Hepatocyte (in vitro differentiated cells): ENCODE measurements around the gene PCA3.

Experiments used
- EZH2 ChIP-seq: fragments of 200-600 bp; sonication (generic); IDR thresholded peaks from 2 replicates; pipeline ENCODE4 v1.6.1; 2016; ENCODE audit warnings: antibody characterized with exemption, mild to moderate bottlenecking, borderline replicate concordance
- EZH2phosphoT487 ChIP-seq: fragments of 200-600 bp; sonication (generic); IDR thresholded peaks from one replicate; pipeline ENCODE4 v1.6.1; 2018; ENCODE audit warnings: antibody characterized with exemption, mild to moderate bottlenecking, low read depth, moderate library complexity; ENCODE audit not compliant: unreplicated experiment, severe bottlenecking
- TF ChIP-seq, protein P1 (sequence below): fragments of 200-600 bp; sonication (generic); IDR thresholded peaks from 2 replicates; pipeline ENCODE4 v1.5.1; 2016; ENCODE audit warnings: antibody characterized with exemption, mild to moderate bottlenecking; ENCODE audit not compliant: poor library complexity

DNA sequence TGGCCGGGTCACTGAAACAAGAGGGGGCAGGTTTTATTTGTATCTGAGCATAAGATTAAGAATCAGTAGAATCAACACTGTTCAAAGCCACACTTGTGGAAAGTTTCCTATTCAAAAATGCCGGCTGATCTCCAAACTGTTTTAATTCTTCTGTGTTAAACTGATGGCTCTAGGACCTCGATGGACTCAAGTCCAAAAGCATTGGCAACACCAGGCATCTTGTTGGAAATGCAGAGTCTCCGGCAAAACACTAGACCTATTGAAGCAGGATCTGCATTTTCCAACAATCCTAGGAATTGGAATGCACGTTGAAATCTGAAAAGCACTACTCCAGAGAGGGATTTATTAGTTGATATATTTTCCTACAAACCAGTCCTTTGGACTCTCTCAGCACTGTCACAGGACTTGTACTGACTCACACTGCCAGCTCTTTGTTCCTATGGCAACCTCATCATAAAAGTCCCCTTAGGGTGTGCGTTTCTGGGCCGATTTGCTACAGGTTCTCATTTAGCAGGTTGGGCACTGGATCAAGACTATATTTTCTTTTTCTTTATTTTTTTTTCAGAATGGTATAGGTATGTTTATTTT, 48.1 kb upstream of the PCA3 start:
- TF ChIP-seq, protein P1, sequence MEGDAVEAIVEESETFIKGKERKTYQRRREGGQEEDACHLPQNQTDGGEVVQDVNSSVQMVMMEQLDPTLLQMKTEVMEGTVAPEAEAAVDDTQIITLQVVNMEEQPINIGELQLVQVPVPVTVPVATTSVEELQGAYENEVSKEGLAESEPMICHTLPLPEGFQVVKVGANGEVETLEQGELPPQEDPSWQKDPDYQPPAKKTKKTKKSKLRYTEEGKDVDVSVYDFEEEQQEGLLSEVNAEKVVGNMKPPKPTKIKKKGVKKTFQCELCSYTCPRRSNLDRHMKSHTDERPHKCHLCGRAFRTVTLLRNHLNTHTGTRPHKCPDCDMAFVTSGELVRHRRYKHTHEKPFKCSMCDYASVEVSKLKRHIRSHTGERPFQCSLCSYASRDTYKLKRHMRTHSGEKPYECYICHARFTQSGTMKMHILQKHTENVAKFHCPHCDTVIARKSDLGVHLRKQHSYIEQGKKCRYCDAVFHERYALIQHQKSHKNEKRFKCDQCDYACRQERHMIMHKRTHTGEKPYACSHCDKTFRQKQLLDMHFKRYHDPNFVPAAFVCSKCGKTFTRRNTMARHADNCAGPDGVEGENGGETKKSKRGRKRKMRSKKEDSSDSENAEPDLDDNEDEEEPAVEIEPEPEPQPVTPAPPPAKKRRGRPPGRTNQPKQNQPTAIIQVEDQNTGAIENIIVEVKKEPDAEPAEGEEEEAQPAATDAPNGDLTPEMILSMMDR = no peak
- TF ChIP-seq EZH2 (no peak), EZH2phosphoT487 (no peak)
